Panc1 (cell line): Measurements from ENCODE around the gene LRP5.

Source experiments
- POLR2AphosphoS5 ChIP-seq: IDR thresholded peaks from 2 replicates; pipeline ENCODE4 v1.6.1; 2012; ENCODE audit warnings: mild to moderate bottlenecking, low read depth, low read length, moderate library complexity
- TF ChIP-seq, protein P1 (sequence below): fragments of 450-650 bp; IDR thresholded peaks from 2 replicates; pipeline ENCODE4 v1.5.1; 2017; ENCODE audit warnings: mild to moderate bottlenecking

DNA sequence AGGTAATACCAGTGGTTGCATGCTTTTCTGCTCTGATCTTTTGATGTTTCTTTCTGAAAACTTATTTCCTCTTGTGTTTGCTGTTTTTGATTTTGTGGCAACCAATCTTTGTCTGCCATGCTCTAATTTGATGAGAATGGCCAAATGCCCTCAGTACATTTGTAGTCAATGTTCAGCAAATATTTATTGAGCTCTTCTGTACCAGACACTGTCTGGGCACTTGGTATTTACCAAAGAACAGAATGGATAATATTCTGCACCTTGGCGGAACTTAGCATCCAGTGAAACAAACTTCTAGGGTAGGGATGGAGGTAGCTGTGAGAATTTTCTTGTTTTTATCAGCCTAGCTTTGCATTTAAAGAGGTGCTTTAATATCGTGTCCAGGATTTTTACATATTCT lies 167.8 kb downstream of the LRP5 start:
- TF ChIP-seq, protein P1, sequence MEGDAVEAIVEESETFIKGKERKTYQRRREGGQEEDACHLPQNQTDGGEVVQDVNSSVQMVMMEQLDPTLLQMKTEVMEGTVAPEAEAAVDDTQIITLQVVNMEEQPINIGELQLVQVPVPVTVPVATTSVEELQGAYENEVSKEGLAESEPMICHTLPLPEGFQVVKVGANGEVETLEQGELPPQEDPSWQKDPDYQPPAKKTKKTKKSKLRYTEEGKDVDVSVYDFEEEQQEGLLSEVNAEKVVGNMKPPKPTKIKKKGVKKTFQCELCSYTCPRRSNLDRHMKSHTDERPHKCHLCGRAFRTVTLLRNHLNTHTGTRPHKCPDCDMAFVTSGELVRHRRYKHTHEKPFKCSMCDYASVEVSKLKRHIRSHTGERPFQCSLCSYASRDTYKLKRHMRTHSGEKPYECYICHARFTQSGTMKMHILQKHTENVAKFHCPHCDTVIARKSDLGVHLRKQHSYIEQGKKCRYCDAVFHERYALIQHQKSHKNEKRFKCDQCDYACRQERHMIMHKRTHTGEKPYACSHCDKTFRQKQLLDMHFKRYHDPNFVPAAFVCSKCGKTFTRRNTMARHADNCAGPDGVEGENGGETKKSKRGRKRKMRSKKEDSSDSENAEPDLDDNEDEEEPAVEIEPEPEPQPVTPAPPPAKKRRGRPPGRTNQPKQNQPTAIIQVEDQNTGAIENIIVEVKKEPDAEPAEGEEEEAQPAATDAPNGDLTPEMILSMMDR = no peak
- no peak for TF ChIP-seq POLR2AphosphoS5
